8988T (cell line): Measurements from ENCODE around the gene NTM.
"Not testable (repeated sequence)": the region's sequence is repeated elsewhere in the genome, so short reads cannot be mapped to it uniquely, and the experiment has no call there.

ENCODE experiments used
- DNase-seq: peaks from one replicate; pipeline ENCODE4 v3.0.0; 2011

NTM gene

DNA sequence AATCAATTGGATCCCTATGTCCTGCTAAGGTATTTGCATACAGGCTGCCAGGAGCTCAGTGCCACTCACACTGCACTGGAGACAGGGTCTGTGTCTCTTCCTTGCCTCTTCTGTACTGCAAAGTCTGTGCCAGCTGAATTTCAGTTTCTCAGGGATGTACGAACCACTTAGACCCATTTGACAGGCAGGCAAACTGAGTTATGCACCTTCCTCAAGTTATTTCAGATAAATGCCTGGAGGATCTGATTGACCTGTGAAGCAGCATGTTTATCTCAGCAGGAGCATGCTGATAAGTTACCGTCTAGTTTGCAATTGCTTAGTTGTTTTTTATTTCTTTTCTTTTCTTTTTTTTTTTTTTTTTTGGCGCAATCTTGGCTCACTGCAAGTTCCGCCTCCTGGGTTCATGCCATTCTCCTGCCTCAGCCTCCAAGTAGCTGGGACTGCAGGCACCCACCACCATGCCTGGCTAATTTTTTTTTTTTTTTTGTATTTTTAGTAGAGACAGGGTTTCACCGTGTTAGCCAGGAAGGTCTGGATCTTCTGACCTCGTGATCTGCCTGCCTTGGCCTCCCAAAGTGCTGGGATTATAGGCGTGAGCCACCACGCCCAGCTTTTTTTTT, 54.0 kb downstream of the NTM start:
- DNase-seq = not testable (repeated sequence)

DNA sequence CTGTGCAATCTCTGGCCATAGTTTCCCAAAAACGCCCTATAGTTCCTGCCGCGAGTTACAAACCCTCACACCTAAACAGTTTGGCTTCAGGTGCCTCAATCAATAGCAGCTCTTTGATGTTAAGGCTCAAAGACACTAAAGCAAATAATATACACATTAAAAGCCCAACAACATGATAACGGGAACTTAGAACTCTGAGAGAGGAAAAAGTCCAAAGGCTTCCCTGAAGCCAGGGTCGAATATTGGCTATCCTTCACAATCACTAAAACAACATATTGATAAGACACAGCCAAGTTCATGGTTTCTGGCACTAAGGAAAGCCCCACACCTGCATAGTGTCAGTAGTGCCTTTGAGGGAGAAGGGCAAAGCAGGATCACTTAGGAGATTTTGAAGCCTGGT, 54.9 kb downstream of the NTM start:
- DNase-seq = no peak

DNA sequence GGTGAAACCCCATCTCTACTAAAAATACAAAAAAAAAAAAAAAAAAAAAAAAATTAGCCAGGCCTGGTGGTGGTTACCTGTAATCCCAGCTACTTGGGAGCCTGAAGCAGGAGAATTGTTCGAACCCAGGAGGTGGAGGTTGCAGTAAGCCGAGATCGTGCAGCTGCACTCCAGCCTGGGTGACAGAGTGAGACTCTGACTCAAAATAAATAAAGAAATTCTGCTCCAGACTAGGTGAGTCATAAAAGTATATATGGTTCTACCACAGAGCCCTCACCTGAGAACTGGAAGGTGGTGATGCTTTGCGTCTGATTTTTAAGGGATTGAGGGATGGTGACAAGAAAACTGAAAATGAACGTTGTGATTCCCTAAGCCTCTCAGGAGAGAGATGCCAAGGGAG, 58.4 kb downstream of the NTM start:
- DNase-seq = no peak

DNA sequence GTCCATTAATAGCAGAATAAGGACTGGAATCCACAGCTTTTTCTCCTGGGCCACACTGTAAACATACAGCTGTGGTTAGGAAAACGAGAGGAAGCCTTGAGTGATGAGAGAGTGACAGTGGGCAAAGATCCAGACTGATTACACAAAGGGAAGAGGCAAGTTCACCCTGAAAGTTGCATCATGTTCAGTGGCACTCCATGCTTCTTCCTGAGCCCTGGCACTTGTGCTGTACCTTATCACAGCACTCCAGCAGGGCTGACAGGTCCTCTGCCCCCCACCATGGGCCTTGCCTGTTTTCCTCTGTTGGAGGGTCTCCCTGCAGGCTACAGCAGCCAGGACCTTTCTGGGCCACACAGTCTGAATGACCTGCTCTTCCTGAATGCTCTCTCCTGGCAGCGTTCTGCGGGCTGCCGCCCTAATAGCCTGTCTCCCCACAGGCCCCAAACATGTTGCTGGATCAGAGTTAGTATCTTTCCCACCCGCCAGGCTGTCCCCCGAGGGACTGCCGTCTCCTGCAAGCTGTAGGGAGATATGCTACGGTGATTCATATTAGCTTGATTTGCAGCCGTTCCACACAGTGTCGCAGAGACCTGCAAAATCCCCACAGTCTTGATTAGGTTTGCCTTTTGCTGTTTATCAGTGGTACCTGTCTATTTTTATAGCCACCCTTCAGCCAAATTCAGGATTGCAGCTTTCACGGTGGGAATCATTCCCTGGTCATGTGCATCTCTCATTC, 60.2 kb downstream of the NTM start:
- no peak for DNase-seq

DNA sequence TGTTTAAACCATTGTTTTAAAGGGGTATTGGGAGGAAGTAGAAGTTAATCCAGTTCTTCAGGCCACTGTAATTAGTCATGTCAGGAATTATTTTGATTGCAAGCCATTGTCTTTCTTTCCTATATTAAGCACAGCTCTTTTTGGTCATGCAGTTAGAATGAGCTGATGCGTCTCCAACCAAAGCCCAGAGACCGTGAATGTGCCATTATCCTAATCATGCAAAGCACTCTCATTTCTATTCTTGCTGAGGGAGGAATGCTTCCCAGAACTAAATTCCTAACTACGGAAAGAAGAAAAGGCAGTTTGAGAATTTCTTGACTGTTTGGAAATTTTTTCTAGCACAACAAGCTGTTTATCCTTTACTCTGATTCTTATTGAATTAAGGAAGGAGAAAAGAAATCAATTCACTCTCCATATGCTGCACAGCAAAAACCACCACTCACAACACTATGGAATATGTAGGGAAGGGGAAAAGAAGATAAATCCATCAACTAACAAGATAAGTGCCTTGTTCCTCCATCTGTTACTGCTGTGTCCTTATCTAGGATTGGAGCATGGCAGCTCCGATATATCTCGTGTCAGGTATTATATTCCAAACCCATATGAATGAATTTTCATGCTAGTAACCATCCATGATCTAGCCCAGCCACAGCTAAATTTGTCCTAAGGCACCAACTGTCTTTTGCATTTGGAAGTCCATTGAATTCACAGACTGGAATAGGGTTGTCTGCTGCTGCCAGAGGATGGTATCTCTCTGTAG, 70.8 kb downstream of the NTM start:
- no peak for DNase-seq

DNA sequence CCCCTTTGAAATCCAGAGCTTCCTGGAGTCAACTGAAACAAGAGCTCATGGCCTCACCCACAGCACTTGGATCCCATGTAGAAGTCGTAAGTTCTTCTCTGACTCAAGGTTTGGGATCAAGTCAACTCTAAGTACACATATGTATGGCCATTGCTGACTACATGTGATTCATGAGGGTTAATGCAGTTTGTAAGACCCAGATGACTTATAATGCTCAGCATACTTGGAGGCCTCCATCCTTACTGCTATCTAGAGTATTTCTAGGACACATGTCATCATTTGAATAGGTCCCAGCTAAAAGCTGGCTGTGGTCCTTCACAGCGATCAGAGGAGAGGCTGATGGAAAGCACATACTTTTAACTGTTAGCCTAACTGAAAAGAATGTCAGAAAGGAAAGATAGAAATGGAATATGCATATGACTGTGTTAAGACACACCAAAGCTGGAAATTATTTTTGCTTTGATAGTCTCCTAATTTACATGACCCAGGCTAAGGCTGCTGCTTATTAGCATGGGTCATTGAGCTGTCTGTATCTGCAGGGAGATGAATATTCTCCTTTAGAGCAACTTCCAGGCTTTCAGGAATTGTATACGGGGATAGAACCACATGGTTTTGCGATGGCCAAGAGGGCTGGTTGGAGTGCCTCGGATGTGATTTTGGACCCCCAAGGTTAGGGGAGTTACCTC, 76.3 kb downstream of the NTM start:
- no peak for DNase-seq

DNA sequence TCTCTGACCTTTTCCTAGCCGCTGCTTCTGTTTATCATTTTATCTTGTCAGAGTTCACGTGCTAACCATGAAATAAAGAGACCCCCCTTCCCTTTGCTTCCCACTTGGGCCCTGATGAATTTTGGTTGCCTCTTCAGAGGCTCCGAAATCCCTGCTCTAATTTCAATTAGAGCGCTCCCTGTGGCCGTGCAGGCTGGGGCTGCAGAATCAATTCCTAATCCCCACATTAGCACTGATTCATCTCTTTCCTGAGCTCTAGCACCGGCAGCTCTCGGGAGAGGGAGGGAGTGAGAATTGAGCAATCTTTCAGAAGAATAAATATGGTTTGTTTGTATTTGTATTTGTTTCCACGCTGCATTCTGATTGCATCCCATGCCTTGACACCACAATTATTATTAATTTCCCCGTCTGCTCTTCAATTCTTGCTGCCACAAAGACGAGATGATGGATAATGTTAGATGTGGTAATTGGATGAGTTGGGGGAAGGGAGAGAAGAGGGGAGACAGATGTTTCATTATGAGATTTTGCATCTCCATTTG, 76.9 kb downstream of the NTM start:
- no peak for DNase-seq

DNA sequence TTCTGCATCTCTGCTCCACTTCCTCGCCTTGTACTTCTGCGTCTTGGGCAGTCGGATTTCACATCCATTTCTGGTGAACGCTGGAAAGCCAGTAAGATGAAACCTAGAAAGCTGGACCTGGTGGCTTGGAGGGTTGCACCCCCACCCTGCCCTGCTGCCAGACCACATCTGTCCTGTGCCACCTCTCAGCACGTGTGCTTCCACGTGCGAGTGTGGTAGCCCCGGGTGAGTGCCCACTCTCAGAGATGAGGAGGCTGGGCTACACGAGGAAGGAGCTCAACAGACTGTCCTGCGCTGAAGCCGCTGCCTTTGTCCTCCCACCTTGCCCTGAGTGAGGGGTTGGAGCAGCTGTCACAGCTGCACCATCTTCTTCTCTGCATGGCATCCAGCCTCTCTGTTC, 77.5 kb downstream of the NTM start:
- DNase-seq = no peak

DNA sequence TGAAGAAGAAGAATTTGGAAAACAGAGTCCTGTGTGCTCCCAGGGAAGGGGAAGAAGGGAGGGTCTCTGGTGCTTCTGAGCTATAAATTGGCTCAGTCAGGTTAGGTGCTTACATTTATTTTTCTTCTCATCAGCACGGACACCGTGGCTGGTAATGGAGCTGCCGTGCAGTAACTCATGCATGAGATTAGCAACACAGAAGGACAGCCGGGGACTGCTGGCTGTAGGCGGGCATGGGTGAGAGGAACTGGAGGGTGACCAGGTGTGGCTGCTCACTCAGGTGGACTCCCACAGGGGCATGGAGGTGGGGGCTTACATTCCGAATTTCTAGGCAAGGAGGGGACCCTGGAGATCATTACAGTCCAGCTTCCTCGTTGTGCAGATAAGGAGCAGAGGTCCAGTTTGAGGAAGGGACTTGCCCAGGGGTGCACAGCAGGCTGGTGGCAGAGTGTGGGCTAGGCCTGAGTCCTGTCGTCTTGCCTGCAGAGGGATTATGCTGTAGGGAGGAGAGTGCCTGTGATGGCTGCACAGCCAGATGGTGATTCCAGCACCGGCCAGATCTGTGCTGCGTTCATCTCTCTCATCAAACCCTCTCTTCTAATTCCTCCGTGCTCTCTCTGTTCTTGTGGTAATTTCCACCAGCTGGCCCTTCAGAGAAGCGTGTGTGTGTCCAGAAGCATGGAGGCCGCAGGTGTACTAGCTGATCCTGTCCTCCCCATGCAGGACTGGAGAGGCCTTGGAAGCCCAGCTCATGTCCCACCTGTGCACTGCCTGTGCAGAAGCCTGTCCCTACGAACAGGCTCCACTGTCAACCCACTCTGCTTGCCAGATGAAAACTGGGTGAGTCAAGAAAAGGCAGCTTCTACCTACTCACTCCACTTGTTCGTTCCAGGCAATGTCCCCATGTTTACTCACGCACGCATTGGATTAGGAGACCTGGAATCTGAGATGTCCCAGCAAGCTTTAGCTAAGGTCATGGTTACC, 78.9 kb downstream of the NTM start:
- DNase-seq = no peak

DNA sequence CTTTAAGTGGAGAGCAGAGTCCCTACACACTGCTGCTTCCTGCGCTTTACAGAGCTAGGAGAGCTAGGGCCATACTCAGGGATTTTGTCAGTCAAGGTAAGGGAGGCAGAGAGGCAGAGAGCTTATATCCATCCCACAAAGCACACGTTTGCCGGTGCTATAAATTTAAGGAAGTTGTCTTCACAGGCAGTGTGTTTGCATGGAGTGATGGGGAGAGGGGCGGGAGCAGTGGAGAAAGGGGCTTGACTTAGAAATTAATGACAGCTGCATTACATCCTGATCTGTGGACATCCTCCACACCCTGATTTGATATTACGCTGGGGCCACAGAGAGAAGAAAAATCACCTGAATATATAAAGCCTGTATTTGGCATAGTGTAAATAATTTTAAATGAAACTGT, 84.1 kb downstream of the NTM start:
- DNase-seq = no peak

DNA sequence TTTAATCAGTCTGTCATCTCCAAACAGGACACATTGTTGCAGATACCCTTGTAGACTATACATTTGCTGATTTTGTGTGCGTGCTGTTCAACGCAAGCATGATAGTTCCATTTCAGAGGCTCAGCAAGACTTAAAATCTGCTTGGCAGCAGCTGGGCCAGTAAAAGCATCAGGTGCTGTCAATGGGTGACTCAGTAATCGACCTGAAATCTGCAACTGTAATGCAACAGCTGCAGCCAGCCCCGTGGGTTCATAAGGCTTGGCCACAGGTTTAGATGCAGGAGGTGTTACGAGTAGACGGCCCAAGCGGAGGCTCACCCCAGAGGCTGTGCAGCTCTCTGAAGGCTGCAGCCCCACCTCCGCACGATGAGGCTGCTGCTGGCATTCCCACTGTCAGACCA, 84.6 kb downstream of the NTM start:
- no peak for DNase-seq

DNA sequence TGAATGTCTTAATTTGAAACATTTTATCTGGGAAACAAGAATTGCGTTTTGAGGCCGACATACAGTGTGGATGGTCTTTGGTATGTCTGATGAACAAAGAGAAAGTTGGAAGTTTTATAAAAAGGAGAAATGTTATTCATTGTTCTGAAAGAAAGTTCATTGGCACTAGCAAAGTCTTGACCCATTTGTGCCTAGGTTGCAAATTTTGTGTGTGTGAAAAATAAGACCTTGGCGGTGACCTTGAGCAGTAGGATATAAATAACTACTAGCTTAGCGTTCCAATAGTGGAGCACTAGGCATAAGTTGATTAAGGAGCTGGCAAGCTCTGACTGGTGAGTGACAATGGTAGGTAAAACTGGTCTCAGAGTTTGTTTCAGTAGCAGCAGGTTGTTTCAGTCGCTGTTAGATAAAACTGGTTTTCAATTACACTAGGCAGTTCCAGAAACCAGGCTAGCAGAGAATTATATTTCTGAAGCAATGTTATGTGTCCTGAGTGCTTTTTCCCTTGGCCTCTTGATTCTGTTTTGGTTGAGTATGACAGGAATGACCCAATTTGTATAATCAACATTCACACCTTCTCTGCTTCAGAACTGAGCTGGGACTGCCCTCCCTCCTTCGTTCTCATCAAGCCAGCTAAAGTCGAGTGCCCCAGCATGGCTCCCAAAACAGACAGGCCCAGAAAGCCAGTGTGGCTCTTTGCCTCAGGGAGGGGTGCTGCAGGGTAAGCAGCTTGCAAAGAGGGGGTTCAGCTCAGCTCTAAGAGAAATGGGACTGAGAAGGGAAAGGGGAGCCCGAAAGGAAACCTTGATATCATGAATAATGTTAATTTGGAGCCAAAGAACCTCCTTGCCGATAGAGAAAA, 85.7 kb downstream of the NTM start:
- no peak for DNase-seq

DNA sequence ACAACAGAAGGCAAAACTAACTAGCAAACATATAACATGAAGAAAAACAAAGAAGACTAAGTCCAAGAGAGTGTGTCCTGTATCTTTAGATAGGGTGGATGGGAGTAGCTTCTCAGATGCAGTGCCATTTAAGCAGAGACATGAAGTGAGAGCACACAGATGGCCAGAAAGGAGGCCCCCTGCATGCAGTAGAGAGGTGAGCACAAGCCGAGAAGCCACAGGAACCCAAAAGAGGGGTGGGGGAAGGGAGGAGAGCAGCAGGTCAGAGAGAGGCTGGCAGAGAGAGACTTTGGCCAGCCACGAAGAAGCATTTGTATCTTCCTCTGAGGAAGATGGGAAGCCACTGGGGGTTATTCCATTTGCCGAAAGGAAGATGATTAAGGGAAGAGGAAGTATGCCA, 86.7 kb downstream of the NTM start:
- DNase-seq = no peak

DNA sequence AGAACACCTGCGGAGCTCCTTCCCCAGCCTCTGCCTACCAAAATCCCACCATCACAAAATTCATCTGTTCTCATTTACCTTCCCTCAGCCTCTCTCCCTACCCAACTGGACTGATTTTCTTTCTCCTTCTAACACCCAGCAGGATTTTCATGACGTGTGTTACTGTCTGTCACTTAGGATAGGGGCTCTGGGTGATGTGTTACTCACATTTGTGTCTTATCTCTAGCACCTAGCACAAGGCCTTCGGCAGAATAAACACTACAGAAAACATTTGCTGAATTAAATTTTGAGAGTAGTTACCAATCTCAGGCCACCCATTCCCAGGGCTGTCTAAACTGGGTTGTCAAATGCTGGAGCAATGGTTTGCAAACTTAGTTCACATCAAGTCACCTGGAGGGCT, 88.0 kb downstream of the NTM start:
- DNase-seq = no peak

DNA sequence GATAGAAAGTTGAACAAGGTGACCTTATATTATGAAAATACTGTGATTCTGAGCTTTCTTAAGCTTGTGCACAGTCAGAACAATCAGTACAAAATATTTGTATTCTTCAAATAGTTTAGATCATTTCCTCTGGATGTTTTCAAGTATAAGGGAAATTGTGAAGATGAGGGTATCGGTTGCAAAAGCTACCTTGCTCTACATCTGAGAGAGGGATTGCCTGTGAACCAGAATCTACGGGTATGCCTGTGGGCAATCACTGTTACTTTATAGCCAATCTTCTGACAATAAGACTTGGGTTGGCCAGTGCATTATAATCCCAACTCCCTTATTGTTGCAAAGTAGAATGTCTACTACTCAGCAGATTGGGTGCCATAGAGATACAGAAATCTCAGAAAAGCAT, 90.5 kb downstream of the NTM start:
- no peak for DNase-seq

DNA sequence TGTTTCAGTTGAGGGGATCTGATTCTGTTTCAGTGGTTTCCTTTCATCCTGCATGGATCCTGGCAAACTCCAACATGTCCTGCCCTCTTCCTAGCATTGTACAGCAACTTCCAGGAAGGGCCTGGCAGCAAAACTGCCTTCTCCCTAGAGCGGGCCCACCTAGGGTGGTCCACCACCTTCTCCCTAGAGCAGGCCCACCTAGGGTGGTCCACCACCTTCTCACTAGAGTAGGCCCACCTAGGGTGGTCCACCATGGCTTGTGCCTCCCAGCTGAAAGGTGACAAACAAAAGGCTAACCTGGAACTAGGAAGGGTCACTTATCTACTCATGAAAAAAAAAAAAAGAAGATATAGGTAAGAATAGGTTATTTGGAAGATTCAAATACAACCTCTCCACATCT, 92.2 kb downstream of the NTM start:
- no peak for DNase-seq

DNA sequence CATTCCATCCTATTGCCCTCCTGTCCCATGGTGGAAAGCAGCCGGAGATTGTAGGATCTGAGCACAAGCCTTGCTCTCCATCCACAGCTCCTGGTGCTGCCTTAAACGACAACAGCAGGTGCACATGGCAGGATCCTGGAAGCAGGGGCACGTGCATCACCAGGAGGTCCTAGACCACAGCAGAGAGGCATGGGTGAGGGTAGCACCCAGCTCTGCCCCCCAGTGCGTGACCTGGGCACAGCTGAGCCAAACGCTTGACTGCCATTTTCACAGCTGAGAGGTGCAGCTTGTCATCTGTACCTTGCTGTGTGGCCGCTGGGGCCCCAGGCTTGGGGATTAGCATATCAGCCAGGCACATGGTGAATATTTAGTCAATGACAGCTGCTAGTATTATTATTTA, 92.7 kb downstream of the NTM start:
- no peak for DNase-seq

DNA sequence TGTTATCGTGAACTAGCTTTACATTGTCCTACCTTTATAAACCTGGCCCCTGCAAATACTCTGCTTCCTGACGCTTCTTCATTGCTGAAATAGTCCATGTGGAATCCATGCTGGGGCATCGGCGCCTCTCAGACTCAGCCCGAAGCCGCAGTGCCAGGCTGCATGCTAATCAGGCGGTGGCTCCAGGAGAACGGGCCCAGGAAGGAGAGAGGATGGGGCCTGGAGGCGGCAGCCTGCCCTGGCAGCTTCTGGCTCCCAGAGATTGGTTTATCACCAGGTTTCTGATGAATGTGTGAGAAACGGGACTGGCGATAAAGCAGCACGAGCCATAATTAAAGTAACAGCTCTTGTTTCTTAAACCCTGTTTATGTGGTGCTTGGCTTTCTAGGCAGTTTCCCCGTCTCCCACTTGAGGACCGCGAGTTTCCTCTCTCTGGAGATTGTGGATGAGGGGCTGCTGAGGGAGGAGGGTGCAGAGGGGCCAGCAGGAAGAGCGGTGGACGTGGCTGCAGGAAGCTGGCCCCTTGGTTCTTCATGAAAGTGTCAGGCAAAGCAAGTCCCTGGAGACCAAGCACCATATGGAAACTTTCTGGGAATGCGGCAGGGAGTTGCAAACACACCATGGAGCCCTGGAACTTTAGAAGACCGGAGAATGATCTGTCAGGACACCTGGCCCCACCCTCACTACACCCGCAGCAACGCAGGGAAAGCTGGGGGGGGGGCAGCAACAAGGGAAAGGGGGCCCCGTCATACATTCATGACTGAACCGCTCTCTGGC, 93.4 kb downstream of the NTM start:
- DNase-seq = no peak

DNA sequence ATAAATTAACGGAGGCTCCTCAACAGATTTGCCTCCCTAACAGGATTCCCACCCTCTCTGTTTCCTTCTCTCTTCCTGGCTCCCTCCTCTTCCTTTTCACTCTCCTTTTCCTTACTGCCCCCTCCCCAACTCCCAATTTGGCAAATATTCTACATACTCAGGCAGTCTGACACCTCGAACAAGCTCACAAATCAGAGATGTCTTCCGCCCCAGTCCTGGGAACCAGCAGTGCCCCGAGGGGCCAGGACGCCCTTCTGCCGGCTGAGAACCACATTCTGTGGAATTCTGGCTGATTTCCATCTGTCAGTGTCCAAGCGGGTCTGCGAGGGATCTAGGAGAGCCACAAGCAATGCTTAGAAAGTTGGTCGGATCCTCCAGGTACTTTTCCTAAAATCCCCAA, 94.0 kb downstream of the NTM start:
- no peak for DNase-seq

DNA sequence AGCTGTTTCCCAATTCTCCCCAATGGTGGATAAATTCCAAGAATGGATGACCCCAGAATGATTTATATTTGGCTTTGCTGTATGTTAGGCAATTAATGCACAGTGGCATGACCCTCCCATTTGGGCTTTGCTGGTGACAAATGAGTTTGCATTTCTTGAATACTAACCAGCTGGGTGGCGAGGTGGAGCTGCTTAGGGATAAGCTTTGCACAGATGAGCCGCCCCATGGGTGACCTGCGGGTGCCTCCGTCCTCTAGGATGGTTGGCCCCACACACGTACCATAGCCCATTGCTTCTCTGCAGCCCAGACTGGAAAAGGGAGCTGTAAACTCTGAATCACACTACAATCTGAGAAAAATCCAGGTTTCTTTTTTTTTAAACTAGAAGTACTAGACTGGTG, 94.6 kb downstream of the NTM start:
- DNase-seq = no peak
